ENCODE data around the gene TSTD2. TPM values are rescaled to one million over a fixed set of nuclear protein-coding genes. Genes with fewer than 3 reads are reported as not detected.

TSTD2 gene
- total RNA-seq (21.5 TPM), polyA plus RNA-seq (10 to 100 TPM in 1 of 4 donors, 1 to 10 TPM in 3; 5.5 to 13.3 (median 9.1) TPM)

DNA sequence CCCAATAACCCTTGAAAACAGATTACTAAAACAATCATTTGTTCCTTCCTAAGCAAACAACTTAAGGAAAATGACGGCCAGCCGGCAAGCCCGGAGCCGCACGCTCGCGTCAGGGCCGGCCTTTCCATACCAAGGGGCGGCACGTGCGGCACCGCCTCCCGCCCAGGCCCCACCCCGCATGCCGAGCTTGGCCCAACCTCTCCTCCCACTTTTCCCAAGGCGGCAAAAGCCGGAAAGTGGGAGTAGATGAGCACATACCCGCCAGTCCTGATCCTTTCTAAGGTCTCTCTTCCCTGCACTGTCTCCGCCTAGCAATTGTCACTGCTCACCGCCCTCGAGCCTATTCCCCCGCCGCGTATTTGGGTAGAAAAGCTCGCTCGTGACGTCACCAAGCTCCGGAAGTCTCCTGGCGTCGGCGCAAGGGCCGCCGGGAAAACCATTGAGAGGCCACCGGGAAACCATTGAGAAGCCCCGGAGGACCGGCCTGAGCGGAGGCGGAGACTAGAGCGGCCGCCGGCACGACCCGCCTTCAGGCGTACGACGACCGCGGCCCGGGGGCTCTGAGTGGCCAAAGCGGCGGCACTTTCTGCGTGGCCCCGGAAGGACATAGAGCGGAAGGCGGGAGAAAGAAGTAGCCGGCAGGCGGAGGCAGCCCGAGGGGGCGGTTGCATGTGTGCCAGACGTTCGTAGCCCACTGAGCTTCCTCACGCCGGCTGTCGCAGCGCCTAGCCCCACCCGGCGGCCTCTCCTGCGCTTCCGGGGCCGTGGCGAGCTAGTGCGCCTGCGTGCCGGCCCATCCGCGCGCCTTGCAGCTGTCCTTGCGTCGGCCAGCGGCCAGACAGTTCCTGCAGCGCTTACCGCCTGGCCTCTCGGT is at the start of gene TSTD2, which contains the start of gene NCBP1:
Gene TSTD2 (minus strand): TSS at position 384 of the 874 bp plus-strand sequence. CDS start 5,806 bp downstream, outside the sequence.
Gene NCBP1 (plus strand): TSS at position 837 of the 874 bp plus-strand sequence. CDS start 61 bp downstream, outside the sequence.
- Histone ChIP-seq H3K4me3 (ENCODE audit: low read depth, low read length) (peak within 1 kb of the TSS; percentile 97), H3K9me3 (ENCODE audit: control insufficient read depth in 2 of 2, low read length in 2 of 2) (no peaks in the 10 kb centered on the region), H3K4me1 (ENCODE audit: control insufficient read depth, insufficient read depth, low read length, poor library complexity, severe bottlenecking) (peaks cover 50% of the 10 kb centered on the region), H3K36me3 (ENCODE audit: control insufficient read depth, insufficient read depth, low read length) (no peaks in the 10 kb centered on the region), H3K27me3 (ENCODE audit: control insufficient read depth, insufficient read depth, low read length) (no peaks in the 10 kb centered on the region), H3K27ac (ENCODE audit: insufficient read depth, low read length, poor library complexity, severe bottlenecking) (peak within 1 kb of the TSS; percentile 96)
- H3K4me1 Mint-ChIP-seq = peaks cover 37 to 70% (median 50%) of the 10 kb centered on the region in 4 donors
- H3K9me3 Mint-ChIP-seq = no peaks in the 10 kb centered on the region
- H3K27me3 Mint-ChIP-seq = peaks cover 5% of the 10 kb centered on the region
- ATAC-seq (ENCODE audit: low read depth in 2 of 2) (peak; percentile 93 to 94), DNase-seq (peak; percentile 91 to 99 (median 98))
- peak within 1 kb of the TSS; percentile 99 for H3K27ac Mint-ChIP-seq
- peaks cover 3% of the 10 kb centered on the region for H3K36me3 Mint-ChIP-seq
- peak within 1 kb of the TSS; percentile 96 to 99 (median 98) for H3K4me3 Mint-ChIP-seq

DNA sequence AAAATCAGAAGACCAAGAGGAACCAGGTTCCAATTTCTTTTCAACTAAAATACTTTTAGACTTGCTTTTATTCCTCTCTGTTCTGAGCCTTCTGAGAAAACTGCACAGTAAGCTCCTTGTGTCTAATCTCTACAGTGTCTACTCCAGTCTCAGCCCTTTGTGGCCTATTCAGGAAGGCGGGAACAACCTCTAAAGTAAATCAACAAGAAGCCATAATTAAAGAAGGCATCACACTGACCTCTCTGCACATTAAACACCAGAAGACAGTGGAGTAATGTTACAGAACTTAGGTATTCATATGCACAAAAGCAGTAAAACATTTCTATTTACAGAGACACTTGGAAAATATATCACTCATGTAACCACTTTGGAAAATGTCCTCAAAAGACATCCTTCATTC is 49.1 kb upstream of the TSTD2 start:
- peaks cover 31% of the 10 kb centered on the region for H3K36me3 Mint-ChIP-seq

DNA sequence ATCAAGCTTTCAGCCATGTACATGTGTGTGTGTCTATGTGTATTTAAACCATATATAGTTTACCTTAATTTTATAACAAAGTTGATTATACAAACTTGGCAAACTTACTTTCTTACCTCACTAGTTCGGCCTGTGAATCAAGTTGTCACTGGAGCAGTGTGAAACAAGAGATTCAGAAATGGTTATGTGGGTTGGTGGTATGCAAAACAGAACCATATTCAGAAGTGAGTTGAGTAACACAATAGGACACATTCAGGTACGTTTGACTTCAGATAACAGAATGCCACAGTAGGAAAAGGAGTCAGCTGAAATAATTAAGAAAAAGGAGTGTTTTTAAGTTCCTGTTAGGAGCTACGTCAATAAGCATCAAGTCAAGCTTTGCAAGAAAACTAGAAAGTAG is 42.5 kb upstream of the TSTD2 start:
- no peaks in the 10 kb centered on the region for H3K9me3 Mint-ChIP-seq
- H3K36me3 ChIP-seq (ENCODE audit: control insufficient read depth, insufficient read depth, low read length) = peaks cover 93% of the 10 kb centered on the region
- H3K9me3 ChIP-seq (ENCODE audit: control insufficient read depth in 2 of 2, low read length in 2 of 2) = no peaks in the 10 kb centered on the region
- H3K4me3 ChIP-seq (ENCODE audit: low read depth, low read length) = no peak overlapping the region
- peaks cover 33% of the 10 kb centered on the region for H3K36me3 Mint-ChIP-seq
- H3K27ac Mint-ChIP-seq = no peak overlapping the region
- no peaks in the 10 kb centered on the region for H3K27me3 Mint-ChIP-seq
- ATAC-seq (ENCODE audit: low read depth in 2 of 2) (no peak), DNase-seq (no peak)
- H3K4me1 Mint-ChIP-seq = peaks cover 5 to 28% (median 20%) of the 10 kb centered on the region in 4 donors
- H3K27me3 ChIP-seq (ENCODE audit: control insufficient read depth, insufficient read depth, low read length) = no peaks in the 10 kb centered on the region
- H3K4me3 Mint-ChIP-seq = no peak overlapping the region
- H3K4me1 ChIP-seq (ENCODE audit: control insufficient read depth, insufficient read depth, low read length, poor library complexity, severe bottlenecking) = no peaks in the 10 kb centered on the region
- H3K27ac ChIP-seq (ENCODE audit: insufficient read depth, low read length, poor library complexity, severe bottlenecking) = no peak overlapping the region

More for the DNA sequence above, 49.1 kb upstream of the TSTD2 start:
- Mint-ChIP-seq H3K4me3 (no peak overlapping the region), H3K9me3 (no peaks in the 10 kb centered on the region), H3K4me1 (peaks cover 10 to 28% (median 17%) of the 10 kb centered on the region in 4 donors), H3K27me3 (no peaks in the 10 kb centered on the region), H3K27ac (peak overlapping the region in 2 of 3 donors; percentile 38 to 48)
- DNase-seq (no peak), ATAC-seq (ENCODE audit: low read depth in 2 of 2) (no peak)
- no peak overlapping the region for H3K27ac ChIP-seq (ENCODE audit: insufficient read depth, low read length, poor library complexity, severe bottlenecking)
- no peak overlapping the region for H3K4me3 ChIP-seq (ENCODE audit: low read depth, low read length)
- peaks cover 93% of the 10 kb centered on the region for H3K36me3 ChIP-seq (ENCODE audit: control insufficient read depth, insufficient read depth, low read length)
- no peaks in the 10 kb centered on the region for H3K9me3 ChIP-seq (ENCODE audit: control insufficient read depth in 2 of 2, low read length in 2 of 2)
- H3K27me3 ChIP-seq (ENCODE audit: control insufficient read depth, insufficient read depth, low read length) = no peaks in the 10 kb centered on the region
- H3K4me1 ChIP-seq (ENCODE audit: control insufficient read depth, insufficient read depth, low read length, poor library complexity, severe bottlenecking) = no peaks in the 10 kb centered on the region

DNA sequence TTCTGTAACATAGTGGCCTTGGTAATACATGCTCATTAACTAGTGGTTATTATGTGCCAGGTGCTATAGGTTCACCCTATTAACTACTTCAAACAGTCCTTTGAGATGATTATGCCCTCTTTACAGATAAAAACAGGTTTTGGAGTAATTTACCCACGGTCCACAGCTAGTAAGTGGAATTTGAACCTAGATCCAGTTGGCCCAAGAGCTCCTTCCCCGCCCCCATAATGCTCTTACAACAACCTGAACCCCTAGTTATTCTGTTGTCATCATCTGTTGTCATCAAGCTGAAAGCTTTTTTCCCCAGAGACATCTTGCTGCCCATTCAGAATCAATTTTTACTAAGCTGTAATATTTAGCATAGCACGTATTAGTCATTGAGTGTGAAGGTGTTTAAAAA is 40.8 kb upstream of the TSTD2 start:
- Histone ChIP-seq H3K9me3 (ENCODE audit: control insufficient read depth in 2 of 2, low read length in 2 of 2) (no peaks in the 10 kb centered on the region), H3K4me1 (ENCODE audit: control insufficient read depth, insufficient read depth, low read length, poor library complexity, severe bottlenecking) (no peaks in the 10 kb centered on the region), H3K27ac (ENCODE audit: insufficient read depth, low read length, poor library complexity, severe bottlenecking) (no peak overlapping the region), H3K36me3 (ENCODE audit: control insufficient read depth, insufficient read depth, low read length) (peaks cover 97% of the 10 kb centered on the region), H3K27me3 (ENCODE audit: control insufficient read depth, insufficient read depth, low read length) (no peaks in the 10 kb centered on the region), H3K4me3 (ENCODE audit: low read depth, low read length) (no peak overlapping the region)
- Mint-ChIP-seq H3K27me3 (no peaks in the 10 kb centered on the region), H3K9me3 (no peaks in the 10 kb centered on the region), H3K4me3 (no peak overlapping the region), H3K27ac (peak overlapping the region in 2 of 3 donors; percentile 68 to 85), H3K4me1 (peaks cover 5 to 21% (median 9%) of the 10 kb centered on the region in 4 donors), H3K36me3 (peaks cover 50% of the 10 kb centered on the region)
- no peak for DNase-seq
- ATAC-seq (ENCODE audit: low read depth in 2 of 2) = no peak

DNA sequence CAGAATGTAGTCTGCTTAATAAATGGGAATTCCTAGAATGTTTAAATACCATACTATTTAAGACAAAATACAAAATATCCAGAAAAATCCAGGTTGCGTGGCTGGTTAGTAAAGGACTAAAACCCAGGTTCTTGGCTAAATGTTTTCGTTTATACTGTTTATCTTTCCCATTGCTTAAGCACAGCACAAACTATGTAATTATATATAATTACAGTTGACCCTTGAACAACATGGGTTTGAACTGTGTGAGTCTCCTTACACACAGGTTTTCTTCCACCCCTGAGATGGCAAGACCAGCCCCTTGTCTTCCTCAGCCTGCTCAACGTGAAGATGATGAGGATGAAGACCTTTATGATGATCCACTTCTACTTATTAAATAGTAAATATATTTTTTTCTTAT is 39.2 kb upstream of the TSTD2 start:
- H3K4me3 ChIP-seq (ENCODE audit: low read depth, low read length) = no peak overlapping the region
- Mint-ChIP-seq H3K27me3 (no peaks in the 10 kb centered on the region), H3K36me3 (peaks cover 60% of the 10 kb centered on the region), H3K27ac (no peak overlapping the region), H3K9me3 (no peaks in the 10 kb centered on the region), H3K4me3 (no peak overlapping the region), H3K4me1 (peaks cover 0 to 12% (median 10%) of the 10 kb centered on the region in 4 donors)
- DNase-seq (no peak), ATAC-seq (ENCODE audit: low read depth in 2 of 2) (no peak)
- H3K9me3 ChIP-seq (ENCODE audit: control insufficient read depth in 2 of 2, low read length in 2 of 2) = no peaks in the 10 kb centered on the region
- no peaks in the 10 kb centered on the region for H3K27me3 ChIP-seq (ENCODE audit: control insufficient read depth, insufficient read depth, low read length)
- peaks cover 99% of the 10 kb centered on the region for H3K36me3 ChIP-seq (ENCODE audit: control insufficient read depth, insufficient read depth, low read length)
- no peaks in the 10 kb centered on the region for H3K4me1 ChIP-seq (ENCODE audit: control insufficient read depth, insufficient read depth, low read length, poor library complexity, severe bottlenecking)
- no peak overlapping the region for H3K27ac ChIP-seq (ENCODE audit: insufficient read depth, low read length, poor library complexity, severe bottlenecking)

DNA sequence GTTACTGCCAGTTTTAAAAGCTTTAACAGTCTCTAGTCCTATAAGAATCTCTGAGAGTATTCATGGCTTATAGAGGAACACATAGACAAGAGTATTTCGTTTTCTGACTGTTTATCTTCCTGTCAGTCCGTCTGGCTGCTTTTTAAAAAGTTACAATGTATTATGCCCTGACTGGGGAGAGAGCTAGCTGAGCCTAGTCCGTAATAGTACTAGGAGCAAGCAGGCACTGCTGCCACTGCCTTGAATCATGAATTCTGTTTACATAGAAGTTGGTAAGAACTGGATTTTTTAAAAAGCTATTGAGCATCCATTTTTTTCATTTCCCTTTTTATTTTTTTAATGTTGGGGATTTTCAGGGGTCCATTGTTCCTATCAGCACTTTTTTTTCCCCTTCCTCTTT is 37.4 kb upstream of the TSTD2 start:
- Mint-ChIP-seq H3K27ac (peak overlapping the region; percentile 10 to 43 (median 16)), H3K36me3 (peaks cover 69% of the 10 kb centered on the region)

DNA sequence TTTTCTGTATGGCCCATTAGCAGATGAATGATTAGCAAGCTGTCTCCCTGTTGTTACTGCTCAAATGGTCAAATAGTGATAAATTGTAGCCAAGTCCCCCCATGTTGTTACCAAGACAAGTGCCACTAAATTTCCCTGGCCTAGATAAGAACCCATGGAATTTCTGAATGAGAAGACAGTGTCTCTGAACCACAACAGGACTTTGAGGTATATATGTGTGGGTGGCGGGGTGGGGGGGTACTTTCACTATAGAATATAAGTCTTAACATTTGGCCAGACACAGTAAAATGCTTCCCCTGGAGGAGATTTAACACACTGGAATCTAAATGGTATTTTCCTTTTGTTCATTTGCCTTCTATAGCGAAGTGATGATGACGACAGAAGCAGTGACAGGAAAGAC is 35.3 kb upstream of the TSTD2 start:
- Histone ChIP-seq H3K27ac (ENCODE audit: insufficient read depth, low read length, poor library complexity, severe bottlenecking) (no peak overlapping the region), H3K9me3 (ENCODE audit: control insufficient read depth in 2 of 2, low read length in 2 of 2) (no peaks in the 10 kb centered on the region), H3K27me3 (ENCODE audit: control insufficient read depth, insufficient read depth, low read length) (no peaks in the 10 kb centered on the region), H3K36me3 (ENCODE audit: control insufficient read depth, insufficient read depth, low read length) (peaks cover 99% of the 10 kb centered on the region), H3K4me3 (ENCODE audit: low read depth, low read length) (no peak overlapping the region), H3K4me1 (ENCODE audit: control insufficient read depth, insufficient read depth, low read length, poor library complexity, severe bottlenecking) (no peaks in the 10 kb centered on the region)
- no peak for ATAC-seq (ENCODE audit: low read depth in 2 of 2)
- H3K4me1 Mint-ChIP-seq = peaks cover 8 to 33% (median 26%) of the 10 kb centered on the region in 4 donors
- H3K27me3 Mint-ChIP-seq = no peaks in the 10 kb centered on the region
- peak overlapping the region in 1 of 3 donors; percentile 38 for H3K27ac Mint-ChIP-seq
- DNase-seq = no peak
- H3K9me3 Mint-ChIP-seq = no peaks in the 10 kb centered on the region
- H3K36me3 Mint-ChIP-seq = peaks cover 72% of the 10 kb centered on the region
- H3K4me3 Mint-ChIP-seq = no peak overlapping the region

More for the DNA sequence above, 37.4 kb upstream of the TSTD2 start:
- H3K27me3 ChIP-seq (ENCODE audit: control insufficient read depth, insufficient read depth, low read length) = no peaks in the 10 kb centered on the region
- Mint-ChIP-seq H3K27me3 (no peaks in the 10 kb centered on the region), H3K4me1 (peaks cover 8 to 28% (median 22%) of the 10 kb centered on the region in 4 donors), H3K4me3 (no peak overlapping the region), H3K9me3 (no peaks in the 10 kb centered on the region)
- ATAC-seq (ENCODE audit: low read depth in 2 of 2) (no peak), DNase-seq (no peak)
- H3K27ac ChIP-seq (ENCODE audit: insufficient read depth, low read length, poor library complexity, severe bottlenecking) = no peak overlapping the region
- peaks cover 99% of the 10 kb centered on the region for H3K36me3 ChIP-seq (ENCODE audit: control insufficient read depth, insufficient read depth, low read length)
- H3K4me3 ChIP-seq (ENCODE audit: low read depth, low read length) = no peak overlapping the region
- H3K9me3 ChIP-seq (ENCODE audit: control insufficient read depth in 2 of 2, low read length in 2 of 2) = no peaks in the 10 kb centered on the region
- no peaks in the 10 kb centered on the region for H3K4me1 ChIP-seq (ENCODE audit: control insufficient read depth, insufficient read depth, low read length, poor library complexity, severe bottlenecking)
